ENCODE results near the gene CNNM4. TPM values are rescaled to one million over a fixed set of nuclear protein-coding genes. Genes with fewer than 3 reads are reported as not detected.

CNNM4 gene
- total RNA-seq, 1 donor from 2014 or later, result 15.5 TPM

GRCh38 chr2:96729748-96730147, 31.0 kb upstream of the CNNM4 start:
- H3K27me3 Mint-ChIP-seq (ENCODE audit: insufficient read depth, low read depth), result peaks cover 2% of the 10 kb centered on the region
- no peaks in the 10 kb centered on the region for H3K9me3 Mint-ChIP-seq
- H3K4me3 Mint-ChIP-seq, result no peak overlapping the region
- Histone ChIP-seq H3K27me3 (no peaks in the 10 kb centered on the region), H2AFZ (replicated peaks) (no peak overlapping the region), H3K9ac (no peak overlapping the region), H3K27ac (no peak overlapping the region), H3K36me3 (peaks cover 10% of the 10 kb centered on the region), H3K4me3 (no peak overlapping the region), H3K4me2 (no peak overlapping the region), H3K79me2 (ENCODE audit: low read depth) (no peaks in the 10 kb centered on the region), H3K9me3 (ENCODE audit: low read depth) (no peaks in the 10 kb centered on the region), H3F3A (ENCODE audit: low read depth) (no peaks in the 10 kb centered on the region), H3K4me1 (no peaks in the 10 kb centered on the region), H4K20me1 (ENCODE audit: low read depth) (no peaks in the 10 kb centered on the region)
- peaks cover 39% of the 10 kb centered on the region for H3K36me3 Mint-ChIP-seq
- no peaks in the 10 kb centered on the region for H3K4me1 Mint-ChIP-seq
- no peak for TF ChIP-seq EZH2 (IDR thresholded peaks at IDR 0.05)
- H3K27ac Mint-ChIP-seq, result no peak overlapping the region
- DNase-seq (ENCODE audit: low spot score), result no peak

DNA sequence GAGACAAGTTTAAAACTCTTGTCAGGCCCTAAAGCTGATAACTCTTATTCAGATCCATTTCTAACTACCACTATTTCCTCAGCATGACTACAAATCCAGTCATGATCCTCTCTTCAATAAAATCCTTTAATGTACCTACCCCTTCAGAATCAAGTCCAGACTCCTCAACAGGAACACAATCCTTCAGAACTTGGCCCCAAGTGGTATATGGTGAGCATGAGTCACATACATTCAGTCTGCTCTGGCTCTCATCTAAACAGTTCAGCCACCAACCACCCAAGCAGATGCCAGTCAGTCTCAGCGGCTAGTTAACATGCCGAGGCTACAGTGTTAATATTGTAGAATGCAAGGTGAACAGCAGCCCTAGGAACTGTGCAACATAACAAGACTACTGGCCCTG, 30.5 kb upstream of the CNNM4 start:
- TF ChIP-seq EZH2phosphoT487 (IDR thresholded peaks at IDR 0.05) (no peak), CTCF (IDR thresholded peaks at IDR 0.05) (no peak), EZH2 (IDR thresholded peaks at IDR 0.05) (no peak)
- peaks cover 2% of the 10 kb centered on the region for H3K27me3 Mint-ChIP-seq (ENCODE audit: insufficient read depth, low read depth)
- no peaks in the 10 kb centered on the region for H3K4me1 Mint-ChIP-seq
- H3K4me3 Mint-ChIP-seq, result no peak overlapping the region
- Histone ChIP-seq H3K27ac (no peak overlapping the region), H3K9ac (no peak overlapping the region), H3K4me1 (no peaks in the 10 kb centered on the region), H3F3A (ENCODE audit: low read depth) (no peaks in the 10 kb centered on the region), H3K27me3 (no peaks in the 10 kb centered on the region), H3K79me2 (ENCODE audit: low read depth) (no peaks in the 10 kb centered on the region), H3K4me3 (no peak overlapping the region), H2AFZ (replicated peaks) (no peak overlapping the region), H4K20me1 (ENCODE audit: low read depth) (peaks cover 3% of the 10 kb centered on the region), H3K36me3 (peaks cover 10% of the 10 kb centered on the region), H3K4me2 (no peak overlapping the region), H3K9me3 (ENCODE audit: low read depth) (no peaks in the 10 kb centered on the region)
- no peak for DNase-seq (ENCODE audit: low spot score)
- H3K36me3 Mint-ChIP-seq, result peaks cover 44% of the 10 kb centered on the region
- H3K9me3 Mint-ChIP-seq, result no peaks in the 10 kb centered on the region
- no peak overlapping the region for H3K27ac Mint-ChIP-seq

GRCh38 chr2:96733931-96734330, 26.8 kb upstream of the CNNM4 start:
- Histone ChIP-seq H3K4me3 (no peak overlapping the region), H2AFZ (replicated peaks) (no peak overlapping the region), H3F3A (ENCODE audit: low read depth) (no peaks in the 10 kb centered on the region), H3K27ac (no peak overlapping the region), H3K9ac (no peak overlapping the region), H3K4me1 (peaks cover 2% of the 10 kb centered on the region), H3K9me3 (ENCODE audit: low read depth) (no peaks in the 10 kb centered on the region), H3K27me3 (no peaks in the 10 kb centered on the region), H3K4me2 (no peak overlapping the region), H3K36me3 (peaks cover 10% of the 10 kb centered on the region), H4K20me1 (ENCODE audit: low read depth) (peaks cover 7% of the 10 kb centered on the region), H3K79me2 (ENCODE audit: low read depth) (peaks cover 32% of the 10 kb centered on the region)
- Mint-ChIP-seq H3K4me1 (peaks cover 9% of the 10 kb centered on the region), H3K27ac (no peak overlapping the region), H3K36me3 (peaks cover 33% of the 10 kb centered on the region), H3K4me3 (no peak overlapping the region), H3K27me3 (ENCODE audit: insufficient read depth, low read depth) (no peaks in the 10 kb centered on the region), H3K9me3 (no peaks in the 10 kb centered on the region)
- TF ChIP-seq CTCF (IDR thresholded peaks at IDR 0.05), result no peak
- TF ChIP-seq EZH2phosphoT487 (IDR thresholded peaks at IDR 0.05), result no peak
- no peak for DNase-seq (ENCODE audit: low spot score)

- no peak overlapping the region for H3K27ac ChIP-seq
- peaks cover 7% of the 10 kb centered on the region for H3K36me3 ChIP-seq
- peaks cover 12% of the 10 kb centered on the region for H4K20me1 ChIP-seq (ENCODE audit: low read depth)
- H2AFZ ChIP-seq (replicated peaks), result no peak overlapping the region
- H3K79me2 ChIP-seq (ENCODE audit: low read depth), result peaks cover 41% of the 10 kb centered on the region
- no peaks in the 10 kb centered on the region for H3K9me3 Mint-ChIP-seq
- H3K4me3 ChIP-seq, result no peak overlapping the region
- no peak for TF ChIP-seq EZH2 (IDR thresholded peaks at IDR 0.05)
- no peak for TF ChIP-seq CTCF (IDR thresholded peaks at IDR 0.05)
- no peak for TF ChIP-seq EZH2phosphoT487 (IDR thresholded peaks at IDR 0.05)
- peaks cover 32% of the 10 kb centered on the region for H3K36me3 Mint-ChIP-seq
- H3K4me2 ChIP-seq, result no peak overlapping the region
- no peaks in the 10 kb centered on the region for H3K27me3 Mint-ChIP-seq (ENCODE audit: insufficient read depth, low read depth)
- H3K9me3 ChIP-seq (ENCODE audit: low read depth), result no peaks in the 10 kb centered on the region
- no peak overlapping the region for H3K9ac ChIP-seq
- no peak for DNase-seq (ENCODE audit: low spot score)
- no peak overlapping the region for H3K27ac Mint-ChIP-seq
- no peaks in the 10 kb centered on the region for H3K27me3 ChIP-seq
- H3K4me1 ChIP-seq, result peaks cover 5% of the 10 kb centered on the region
- peaks cover 18% of the 10 kb centered on the region for H3K4me1 Mint-ChIP-seq
- H3K4me3 Mint-ChIP-seq, result no peak overlapping the region
- H3F3A ChIP-seq (ENCODE audit: low read depth), result no peaks in the 10 kb centered on the region
These were observed 25.7 kb upstream of the CNNM4 start for GRCh38 chr2:96734880-96735583.
